AG09309 (cell line): ENCODE measurements around the gene SCN1A.

Experiments used
- DNase-seq: peaks from one replicate; pipeline ENCODE4 v3.0.0-alpha.2; 2010; ENCODE audit warnings: low read depth
- H3K4me3 ChIP-seq: 2 replicates; pipeline ENCODE4 v1.5.1; 2011; ENCODE audit warnings: mild to moderate bottlenecking, low read depth, low read length, moderate library complexity; ENCODE audit not compliant: control insufficient read depth
- CTCF ChIP-seq: IDR thresholded peaks from 2 replicates; pipeline ENCODE4 v1.5.1; 2011; ENCODE audit warnings: mild to moderate bottlenecking, low read depth, low read length, inconsistent platforms; ENCODE audit not compliant: insufficient read depth, control insufficient read depth; ENCODE audit errors: missing control alignments

Gene SCN1A

GRCh38 chr2:166138144-166138543 is 10.3 kb upstream of the SCN1A start:
- TF ChIP-seq CTCF = no peak
- no peak overlapping the region for H3K4me3 ChIP-seq
- DNase-seq = no peak

GRCh38 chr2:166137331-166137730 is 9.5 kb upstream of the SCN1A start:
- no peak for TF ChIP-seq CTCF
- no peak overlapping the region for H3K4me3 ChIP-seq
- no peak for DNase-seq

GRCh38 chr2:166135849-166136258 is 8.0 kb upstream of the SCN1A start:
- H3K4me3 ChIP-seq = no peak overlapping the region
- no peak for DNase-seq
- no peak for TF ChIP-seq CTCF

- no peak overlapping the region for H3K4me3 ChIP-seq
- TF ChIP-seq CTCF = no peak
- DNase-seq = no peak
These were observed 7.5 kb upstream of the SCN1A start for GRCh38 chr2:166135152-166135848.

GRCh38 chr2:166134252-166135151 is 6.7 kb upstream of the SCN1A start:
- DNase-seq = no peak
- TF ChIP-seq CTCF = no peak
- no peak overlapping the region for H3K4me3 ChIP-seq

- TF ChIP-seq CTCF = no peak
- no peak for DNase-seq
- H3K4me3 ChIP-seq = no peak overlapping the region
These were observed 5.8 kb upstream of the SCN1A start for GRCh38 chr2:166133653-166134052.

GRCh38 chr2:166128156-166128505 is 311 bp upstream of the SCN1A start:
- no peak overlapping the region for H3K4me3 ChIP-seq
- TF ChIP-seq CTCF = no peak
- DNase-seq = no peak
